K562 treated with DMSO at 1 percent for 48 hours (cell line): Measurements from ENCODE around the gene MIEF1. TPM values are rescaled to one million over a fixed set of nuclear protein-coding genes. Genes with fewer than 3 reads are reported as not detected.

ENCODE experiments used
- total RNA-seq: library from RNA; unstranded; fragments of 300-600 nt; gene quantifications from 2 replicates; pipeline ENCODE4 v1.2.3, GENCODE V29; 2022; ENCODE audit warnings: low replicate concordance; ENCODE audit errors: extremely low read depth

MIEF1 gene
- not detected in 2 replicates for total RNA-seq

DNA sequence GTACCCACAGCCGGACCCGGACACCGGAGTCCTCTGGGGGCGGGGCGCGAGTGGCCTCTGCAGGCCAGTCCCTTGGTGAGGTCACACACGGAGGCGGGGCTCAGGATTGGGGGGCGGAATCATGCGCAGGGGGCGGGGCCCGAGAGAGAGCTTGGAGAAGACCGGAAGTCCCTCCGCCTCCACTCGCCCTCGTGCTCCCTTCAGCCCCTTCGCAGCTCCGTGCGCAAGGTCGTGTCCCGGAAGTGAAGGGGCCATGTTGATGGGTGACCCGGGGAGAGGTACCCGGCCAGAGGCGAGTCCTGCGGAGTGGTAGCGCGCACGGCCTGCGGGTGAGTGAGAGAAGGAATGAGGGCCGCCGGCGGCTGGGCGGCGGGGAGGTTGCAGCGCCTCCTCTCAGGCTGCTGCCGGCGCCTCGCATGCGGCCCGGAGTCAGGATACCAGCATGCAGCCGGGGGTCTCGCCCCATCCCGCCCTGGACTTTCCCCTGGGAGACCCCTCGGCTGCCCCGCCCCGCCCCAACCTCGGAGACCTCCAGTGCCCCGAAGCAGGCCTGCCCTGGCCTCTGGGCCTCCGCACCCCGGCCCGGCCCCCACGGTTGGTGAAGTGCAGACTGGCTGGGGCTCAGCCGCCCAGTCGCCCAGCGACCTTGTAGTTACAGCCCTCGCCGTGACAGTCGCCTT is at the start of gene MIEF1:
MIEF1 (plus strand) TSS at position 182 of the 680 bp plus-strand sequence. CDS start 9,005 bp downstream, outside the sequence.

DNA sequence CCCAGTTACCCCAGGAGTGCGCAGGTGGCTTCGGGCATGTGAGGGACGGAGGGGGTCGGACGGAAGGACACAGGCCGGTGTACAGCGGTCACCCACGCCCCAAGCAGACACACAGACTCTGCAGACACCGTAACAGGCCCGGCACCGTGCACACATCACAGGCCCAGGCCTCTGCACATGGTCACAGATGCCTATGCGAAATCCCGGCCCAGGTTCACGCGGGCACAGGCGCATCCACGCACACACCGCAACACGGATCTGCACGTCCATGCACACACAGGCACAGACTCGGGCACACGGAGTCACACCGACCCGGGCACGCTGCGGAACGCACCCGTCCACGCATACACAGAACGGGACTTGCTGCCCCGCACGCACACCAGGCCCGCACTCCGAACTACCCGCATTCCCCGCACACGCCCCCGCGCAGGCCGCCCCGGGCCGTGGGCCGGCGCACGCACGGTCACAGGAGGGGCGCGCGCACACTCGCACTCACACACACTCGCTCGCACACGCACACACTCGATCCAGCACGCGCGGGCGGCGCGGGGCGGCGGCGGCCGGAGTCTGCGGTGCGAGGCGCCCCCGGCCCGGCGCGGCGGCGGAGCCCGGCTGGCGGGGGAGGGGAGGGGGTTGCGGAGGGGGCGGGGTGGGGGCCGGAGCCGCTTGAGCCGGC is 45.4 kb upstream of the MIEF1 start, which contains the start of gene MGAT3:
MGAT3 (plus strand) TSS at position 491 of the 676 bp plus-strand sequence. CDS start 30,336 bp downstream, outside the sequence.

DNA sequence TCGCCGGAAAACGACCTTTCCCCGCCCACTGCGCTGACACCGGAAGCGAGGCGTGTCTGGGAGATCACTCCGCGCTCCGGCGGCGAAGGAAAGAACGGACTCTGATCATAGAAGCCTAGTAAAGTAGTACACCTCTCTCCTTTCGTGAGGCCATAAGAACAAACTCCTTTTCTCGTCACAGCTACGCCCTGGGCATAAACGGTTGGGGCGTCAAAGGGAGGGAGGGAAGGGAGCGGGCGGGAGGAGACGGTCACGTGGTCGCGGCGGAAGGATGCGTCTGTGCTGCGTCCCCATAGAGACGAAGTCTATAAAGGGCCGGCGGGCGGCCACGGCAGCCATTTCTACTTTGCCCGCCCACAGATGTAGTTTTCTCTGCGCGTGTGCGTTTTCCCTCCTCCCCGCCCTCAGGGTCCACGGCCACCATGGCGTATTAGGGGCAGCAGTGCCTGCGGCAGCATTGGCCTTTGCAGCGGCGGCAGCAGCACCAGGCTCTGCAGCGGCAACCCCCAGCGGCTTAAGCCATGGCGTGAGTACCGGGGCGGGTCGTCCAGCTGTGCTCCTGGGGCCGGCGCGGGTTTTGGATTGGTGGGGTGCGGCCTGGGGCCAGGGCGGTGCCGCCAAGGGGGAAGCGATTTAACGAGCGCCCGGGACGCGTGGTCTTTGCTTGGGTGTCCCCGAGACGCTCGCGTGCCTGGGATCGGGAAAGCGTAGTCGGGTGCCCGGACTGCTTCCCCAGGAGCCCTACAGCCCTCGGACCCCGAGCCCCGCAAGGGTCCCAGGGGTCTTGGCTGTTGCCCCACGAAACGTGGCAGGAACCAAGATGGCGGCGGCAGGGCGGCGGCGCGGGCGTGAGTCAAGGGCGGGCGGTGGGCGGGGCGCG is 18.4 kb downstream of the MIEF1 start, which contains the start of gene ATF4:
ATF4 (plus strand) TSS at position 337 of the 880 bp plus-strand sequence. CDS start 884 bp downstream, outside the sequence.

DNA sequence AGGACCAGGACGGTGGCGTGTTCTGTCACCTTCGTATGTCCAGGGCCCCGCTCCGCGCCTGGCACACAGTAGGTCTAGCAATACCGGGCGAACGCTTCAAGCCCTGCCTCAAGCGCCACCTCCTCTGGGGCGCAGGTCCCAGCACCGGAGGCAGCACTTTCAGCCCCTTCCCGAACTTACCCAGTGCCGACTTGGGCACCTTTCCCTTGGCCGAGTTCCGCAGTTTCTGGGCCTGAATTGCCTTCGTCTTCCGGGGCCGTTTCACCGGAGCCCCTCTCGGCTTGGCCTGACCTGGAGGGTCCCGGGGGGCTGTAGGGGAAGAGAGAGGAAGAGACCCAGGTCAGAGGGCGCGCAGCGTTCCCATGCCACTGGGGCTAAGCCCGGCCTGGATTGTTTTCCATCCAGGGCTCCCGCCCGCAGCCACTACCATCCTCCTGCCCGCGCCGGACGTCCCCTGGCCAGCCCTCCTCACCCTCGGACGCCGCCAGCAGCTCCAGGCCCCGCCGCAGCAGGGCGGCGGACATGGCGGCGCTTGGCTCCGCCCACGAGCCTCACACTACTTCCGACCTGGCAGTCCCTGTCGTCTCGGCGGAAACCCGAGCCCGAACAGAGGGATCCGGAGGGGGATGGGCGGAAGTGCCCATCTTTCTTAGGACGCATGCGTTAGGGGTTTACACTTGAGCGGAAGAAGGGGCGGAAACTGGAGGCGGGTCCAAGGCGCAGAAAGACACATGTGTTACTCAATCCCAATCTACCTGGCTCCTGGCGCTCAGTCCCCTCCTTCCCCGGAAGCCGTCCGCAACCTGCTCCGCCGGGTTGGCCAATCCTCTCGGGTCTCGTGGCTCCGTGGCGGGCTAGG is 30.4 kb downstream of the MIEF1 start, which contains the start of gene RPS19BP1:
RPS19BP1 (minus strand) TSS at position 534 of the 859 bp plus-strand sequence; CDS start at position 524, 10 bp downstream.

Other genes with a start within 250 kb of the MIEF1 start
- 2,239 and 3,930 TPM in 2 replicates for gene RPL3, start 182.7 kb upstream of the MIEF1 start, total RNA-seq
- not detected in 2 replicates for gene SYNGR1, start 152.3 kb upstream of the MIEF1 start, total RNA-seq
- gene TAB1, start 102.5 kb upstream of the MIEF1 start, total RNA-seq, result not detected in 2 replicates
- gene MGAT3, start 45.3 kb upstream of the MIEF1 start, total RNA-seq, result not detected in 2 replicates
- 260 TPM in 1 of 2 replicates, not detected in the other for gene ATF4, start 18.3 kb downstream of the MIEF1 start, total RNA-seq
- not detected in 2 replicates for gene RPS19BP1, start 30.5 kb downstream of the MIEF1 start, total RNA-seq
- not detected in 2 replicates for gene CACNA1I, start 68.5 kb downstream of the MIEF1 start, total RNA-seq